HG03565 (cell line): ENCODE data around the gene SUSD5.
"Not testable (repeated sequence)": the region's sequence is repeated elsewhere in the genome, so short reads cannot be mapped to it uniquely, and the experiment has no call there.

Experiments
- ATAC-seq: cut with Tn5 transposase; IDR thresholded peaks from one replicate; pipeline ENCODE4 v1.9.1; 2021; ENCODE audit warnings: mild to moderate bottlenecking, moderate library complexity; ENCODE audit not compliant: unreplicated experiment

The SUSD5 gene

DNA sequence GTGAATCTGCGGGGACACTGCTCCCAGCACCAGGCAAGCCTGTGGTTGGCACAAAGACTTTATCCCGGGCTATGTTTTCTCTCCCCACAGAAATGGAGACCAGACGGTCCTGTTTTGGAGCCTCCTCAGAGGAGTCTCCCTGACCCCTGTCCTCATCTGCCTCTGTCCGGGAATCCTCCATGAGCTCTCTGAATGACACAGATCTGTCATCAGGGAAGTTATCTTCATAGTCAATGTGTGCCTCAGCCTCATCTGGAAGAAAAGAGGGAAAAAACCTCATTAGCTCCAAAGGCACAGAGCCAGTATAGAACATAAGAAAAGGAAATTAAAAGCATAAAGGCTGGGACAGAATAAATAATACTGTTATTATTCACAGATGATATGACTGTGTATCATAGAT lies 64.8 kb downstream of the SUSD5 start:
- ATAC-seq: no peak

- no peak for ATAC-seq
Measured at GRCh38 chr3:33152363-33153360, 65.9 kb downstream of the SUSD5 start.

DNA sequence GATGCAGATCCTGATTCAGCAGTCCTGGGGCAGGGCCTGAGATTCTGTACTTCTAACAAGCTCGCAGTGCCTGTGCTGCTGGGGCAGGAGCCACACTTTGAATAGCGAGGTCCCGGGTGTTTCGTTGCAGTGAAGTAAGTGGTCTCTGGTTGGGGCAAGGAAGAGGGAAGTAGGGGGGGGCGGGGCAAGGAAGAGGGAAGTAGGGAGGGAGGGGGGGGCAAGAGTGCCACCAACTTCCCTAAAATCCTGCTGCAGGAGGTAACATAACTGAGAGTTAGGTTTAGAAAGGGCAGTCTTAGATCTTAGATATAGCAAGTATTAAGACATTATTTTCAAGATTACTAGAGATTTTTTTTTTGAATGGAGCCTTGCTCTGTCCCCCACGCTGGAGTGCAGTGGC lies 69.3 kb downstream of the SUSD5 start:
- no peak for ATAC-seq

DNA sequence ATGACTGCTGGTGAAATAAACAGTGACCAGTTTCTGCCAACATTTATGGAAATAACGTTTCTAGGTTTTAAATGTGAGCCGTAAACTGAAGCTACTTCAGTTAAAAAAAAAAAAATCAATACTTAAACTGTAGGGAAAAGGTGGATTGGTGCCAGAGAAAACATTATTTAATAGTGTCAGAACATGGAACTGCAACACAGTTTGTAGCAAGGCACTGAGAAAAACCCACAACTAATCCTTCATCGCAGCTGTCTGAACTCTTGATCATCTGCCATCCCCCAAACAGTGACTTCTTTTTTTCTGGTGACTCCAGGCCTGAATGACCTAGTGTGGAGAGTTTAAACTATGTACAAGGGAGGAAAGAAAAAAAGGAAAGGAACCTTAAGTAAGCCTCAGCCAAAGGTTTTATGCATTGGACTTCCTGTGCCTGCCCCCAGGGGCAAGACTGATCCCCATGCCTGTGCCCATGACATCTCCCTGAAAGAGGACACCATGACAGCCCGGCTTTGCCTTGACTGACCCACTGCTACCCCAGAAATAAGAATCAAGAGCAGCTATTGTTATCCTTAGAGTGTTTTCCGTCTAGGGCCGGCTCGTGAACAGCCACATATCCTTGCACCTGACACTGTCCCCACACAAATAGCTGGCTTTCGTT lies 71.7 kb downstream of the SUSD5 start:
- no peak for ATAC-seq

DNA sequence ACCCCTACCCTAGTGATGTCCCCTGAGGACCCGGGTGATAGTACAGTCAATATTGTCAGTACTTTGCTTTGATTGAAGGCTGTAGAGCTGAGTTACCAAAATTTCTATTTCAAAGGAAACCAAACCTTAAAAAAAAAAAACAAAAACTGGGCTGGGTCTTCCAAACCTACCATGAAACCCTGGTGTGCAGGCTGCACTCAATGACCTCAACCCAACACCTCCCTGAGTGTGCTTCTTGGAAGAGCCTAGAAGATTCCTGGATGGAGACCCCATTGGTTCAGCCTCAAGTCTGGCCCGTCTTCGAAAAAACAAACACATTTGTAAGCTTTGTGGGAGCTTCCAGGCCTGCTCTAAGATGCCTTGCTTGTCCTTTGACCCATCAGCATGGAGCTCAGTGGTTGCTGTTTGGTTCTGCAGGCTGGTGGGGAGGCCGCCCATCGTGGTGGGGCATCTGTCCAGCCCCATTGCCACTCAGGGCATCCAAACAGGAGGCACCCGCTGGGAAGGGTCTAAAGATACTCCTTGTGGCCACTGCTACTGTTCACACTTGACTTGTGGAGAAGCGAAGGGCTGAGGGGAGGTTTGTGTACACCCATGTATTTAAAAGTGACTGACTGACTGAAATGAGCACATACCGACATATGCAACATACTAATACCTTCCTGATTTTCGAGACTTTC lies 72.6 kb downstream of the SUSD5 start:
- ATAC-seq: no peak

- no peak for ATAC-seq
Measured at GRCh38 chr3:33145221-33145900, 73.2 kb downstream of the SUSD5 start.

- no peak for ATAC-seq
Measured at GRCh38 chr3:33144433-33144832, 74.2 kb downstream of the SUSD5 start.

- ATAC-seq: no peak
Measured at GRCh38 chr3:33141006-33141405, 77.6 kb downstream of the SUSD5 start.

GRCh38 chr3:33139996-33140395 lies 78.6 kb downstream of the SUSD5 start:
- no peak for ATAC-seq

DNA sequence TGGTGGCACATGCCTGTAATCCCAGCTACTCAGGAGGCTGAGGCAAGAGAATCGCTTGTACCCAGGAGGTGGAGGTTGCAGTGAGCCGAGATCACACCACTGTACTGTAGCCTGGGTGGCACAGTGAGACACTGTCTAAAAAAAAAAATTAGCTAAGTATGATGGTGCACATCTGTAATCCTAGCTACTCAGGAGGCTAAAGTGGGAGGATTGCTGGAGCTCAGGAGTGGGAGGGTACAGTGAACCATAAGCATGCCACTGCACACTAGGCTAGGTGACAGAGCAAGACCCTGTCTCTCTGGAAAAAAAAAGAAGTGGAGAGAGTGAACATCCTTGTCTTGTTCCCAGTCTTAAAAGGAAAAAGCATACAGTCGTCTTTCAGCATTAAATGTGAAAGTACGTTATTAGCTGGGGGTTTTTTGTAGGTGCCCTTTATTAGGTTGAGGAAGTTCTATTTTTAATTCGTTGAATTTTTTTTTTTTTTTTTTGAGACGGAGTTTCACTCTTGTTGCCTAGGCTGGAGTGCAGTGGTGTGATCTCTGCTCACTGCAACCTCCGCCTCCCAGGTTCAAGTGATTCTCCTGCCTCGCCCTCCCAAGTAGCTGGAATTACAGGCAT lies 79.5 kb downstream of the SUSD5 start:
- ATAC-seq: not testable (repeated sequence)

DNA sequence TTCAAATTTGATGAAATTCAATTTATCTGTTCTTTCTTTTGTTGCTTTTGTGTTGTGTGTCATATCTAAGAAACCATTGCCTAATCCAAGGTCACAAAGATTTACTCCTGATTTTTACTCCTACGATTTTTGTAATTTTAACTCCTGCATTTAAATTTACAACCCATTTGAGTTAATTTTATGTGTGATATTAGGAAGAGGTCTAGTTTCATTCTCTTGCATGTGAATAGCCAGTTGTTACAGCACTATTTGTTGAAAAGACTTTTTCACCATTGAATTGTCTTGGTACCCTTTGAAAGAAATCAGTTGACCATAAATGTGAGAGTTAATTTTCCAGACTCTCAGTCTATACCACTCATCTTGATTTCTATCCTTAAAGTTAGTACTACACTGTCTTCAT lies 80.9 kb downstream of the SUSD5 start:
- ATAC-seq: no peak

- ATAC-seq: no peak
Measured at GRCh38 chr3:33134026-33134625, 84.5 kb downstream of the SUSD5 start.

DNA sequence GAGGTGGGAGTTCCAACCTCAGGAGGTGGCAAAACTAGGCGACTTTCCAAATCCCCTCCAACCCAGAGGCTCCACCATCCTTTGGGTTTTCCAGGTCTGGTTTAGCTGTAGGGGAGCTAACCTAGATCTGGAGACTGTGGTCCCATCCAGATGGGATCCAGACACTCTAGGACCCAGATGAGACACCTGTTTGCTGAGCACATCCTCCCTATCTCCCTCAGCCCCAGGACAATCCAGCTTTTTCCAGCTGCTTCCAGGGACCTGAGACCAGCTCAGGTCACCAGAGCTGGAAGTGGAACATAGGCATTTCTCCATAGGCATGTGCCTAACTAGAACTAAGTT lies 86.6 kb downstream of the SUSD5 start:
- ATAC-seq: peak; percentile 5

- ATAC-seq: peak; percentile 59
Measured at GRCh38 chr3:33131331-33132018, 87.1 kb downstream of the SUSD5 start.

- no peak for ATAC-seq
Measured at GRCh38 chr3:33130144-33130543, 88.5 kb downstream of the SUSD5 start.

DNA sequence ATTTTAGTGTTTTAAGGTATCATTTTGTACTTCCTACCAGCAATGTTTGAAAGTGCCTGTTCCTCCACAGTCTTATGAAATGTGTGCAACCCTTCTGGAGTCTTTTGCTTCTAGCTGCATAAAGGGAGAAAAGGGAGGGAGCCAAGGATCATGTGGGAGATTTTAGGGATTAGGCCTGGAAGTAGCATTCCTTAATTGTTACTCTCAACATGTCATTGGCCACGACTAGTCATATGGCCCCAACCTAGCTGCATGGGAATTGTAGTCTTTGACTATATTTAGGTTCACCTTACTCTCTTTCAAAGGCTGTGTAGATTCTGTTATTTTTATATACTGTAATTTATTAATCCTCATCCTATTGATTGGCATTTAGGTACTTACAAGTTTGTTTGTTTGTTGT lies 89.9 kb downstream of the SUSD5 start:
- ATAC-seq: no peak

- no peak for ATAC-seq
Measured at GRCh38 chr3:33125840-33126239, 92.8 kb downstream of the SUSD5 start.

GRCh38 chr3:33124638-33125037 lies 94.0 kb downstream of the SUSD5 start:
- no peak for ATAC-seq

DNA sequence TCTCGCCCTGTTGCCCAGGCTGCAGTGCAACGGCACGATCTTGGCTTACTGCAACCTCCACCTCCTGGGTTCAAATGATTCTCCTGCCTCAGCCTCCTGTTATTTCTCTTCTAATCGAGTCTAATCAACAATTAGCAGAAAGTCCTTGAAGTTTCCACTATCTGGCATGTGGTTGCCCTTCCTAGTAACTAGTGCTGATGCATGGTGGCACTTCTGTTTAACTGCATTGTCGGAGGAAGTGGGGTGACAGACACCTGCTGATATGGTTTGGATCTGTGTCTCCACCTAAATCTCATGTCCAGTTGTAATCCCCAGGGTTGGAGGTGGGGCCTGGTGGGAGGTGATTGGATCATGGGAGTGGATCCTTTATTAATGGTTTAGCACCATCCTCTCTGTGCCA lies 95.6 kb downstream of the SUSD5 start:
- ATAC-seq: no peak

- no peak for ATAC-seq
Measured at GRCh38 chr3:33119891-33120290, 98.7 kb downstream of the SUSD5 start.
